ENCODE results near the gene ANO4. TPM values are rescaled to one million over a fixed set of nuclear protein-coding genes. Genes with fewer than 3 reads are reported as not detected.
"Not testable (repeated sequence)": the region's sequence is repeated elsewhere in the genome, so short reads cannot be mapped to it uniquely, and the experiment has no call there.

Gene ANO4
- total and polyA plus RNA-seq, 7 donors: 0.03 to 0.11 (median 0.03) TPM; not detected in 4

DNA sequence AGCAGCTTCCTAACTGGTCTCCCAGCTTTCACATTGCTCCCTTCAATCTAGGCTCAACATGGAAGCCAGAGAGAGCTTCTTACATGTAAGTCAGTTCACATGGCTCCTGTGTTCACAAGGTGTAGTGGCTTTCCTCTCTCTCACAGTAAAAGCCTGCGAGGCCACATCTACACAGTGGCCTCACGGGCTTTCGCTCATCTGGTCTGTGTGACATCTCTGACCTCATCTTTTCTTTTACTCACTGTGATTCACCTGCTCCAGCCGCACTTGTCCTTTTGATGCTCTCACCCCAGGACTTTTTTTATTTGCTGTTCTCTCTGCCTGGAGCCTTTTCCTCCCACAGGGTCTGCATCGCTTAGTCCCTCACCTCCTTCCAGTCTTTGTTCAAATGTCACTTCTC is 293.3 kb downstream of the ANO4 start:
- H3K4me1 ChIP-seq: no peaks in the 10 kb centered on the region
- no peak overlapping the region for H3K27ac ChIP-seq
- no peak overlapping the region for H3K4me3 ChIP-seq
- intact Hi-C loops (cut with DNase I): loop anchor here in 1 of 2 donors (10.0 kb wide), 1 partner anchor 1193 kb away; no protein-coding TSS in a partner anchor
- no peak for ATAC-seq
- H3K27me3 ChIP-seq (ENCODE audit: insufficient read depth in 3 of 3, low read length in 2 of 3): no peaks in the 10 kb centered on the region
- TF ChIP-seq, protein P1, sequence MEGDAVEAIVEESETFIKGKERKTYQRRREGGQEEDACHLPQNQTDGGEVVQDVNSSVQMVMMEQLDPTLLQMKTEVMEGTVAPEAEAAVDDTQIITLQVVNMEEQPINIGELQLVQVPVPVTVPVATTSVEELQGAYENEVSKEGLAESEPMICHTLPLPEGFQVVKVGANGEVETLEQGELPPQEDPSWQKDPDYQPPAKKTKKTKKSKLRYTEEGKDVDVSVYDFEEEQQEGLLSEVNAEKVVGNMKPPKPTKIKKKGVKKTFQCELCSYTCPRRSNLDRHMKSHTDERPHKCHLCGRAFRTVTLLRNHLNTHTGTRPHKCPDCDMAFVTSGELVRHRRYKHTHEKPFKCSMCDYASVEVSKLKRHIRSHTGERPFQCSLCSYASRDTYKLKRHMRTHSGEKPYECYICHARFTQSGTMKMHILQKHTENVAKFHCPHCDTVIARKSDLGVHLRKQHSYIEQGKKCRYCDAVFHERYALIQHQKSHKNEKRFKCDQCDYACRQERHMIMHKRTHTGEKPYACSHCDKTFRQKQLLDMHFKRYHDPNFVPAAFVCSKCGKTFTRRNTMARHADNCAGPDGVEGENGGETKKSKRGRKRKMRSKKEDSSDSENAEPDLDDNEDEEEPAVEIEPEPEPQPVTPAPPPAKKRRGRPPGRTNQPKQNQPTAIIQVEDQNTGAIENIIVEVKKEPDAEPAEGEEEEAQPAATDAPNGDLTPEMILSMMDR (IDR thresholded peaks at IDR 0.05): no peak
- DNase-seq: no peak
- H3K36me3 ChIP-seq (ENCODE audit: insufficient read depth in 1 of 2, low read depth in 1 of 2): no peaks in the 10 kb centered on the region
- WGBS, 3 donors: 82 to 93% (median 90%) methylated on average over 5 of the region's 5 CpGs
- no peaks in the 10 kb centered on the region for H3K9me3 ChIP-seq

DNA sequence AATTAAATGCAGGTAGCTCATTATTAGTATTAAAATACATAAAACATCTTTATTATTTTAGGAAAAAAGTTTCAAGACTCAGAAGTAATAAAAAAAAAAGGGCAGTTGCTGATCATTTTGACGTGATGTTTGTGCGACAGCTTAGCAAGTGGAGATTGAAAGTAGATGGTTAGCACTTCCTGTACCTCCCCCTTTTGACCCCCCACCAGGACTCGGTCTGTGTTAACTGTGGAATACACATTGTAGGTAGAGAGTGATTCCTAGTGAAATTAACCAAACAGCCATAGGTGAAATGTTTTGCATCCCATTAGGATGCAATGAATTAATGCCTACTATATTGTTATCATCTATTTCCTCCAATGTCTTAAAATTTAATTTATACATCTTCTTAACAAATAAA is 294.7 kb downstream of the ANO4 start:
- no peaks in the 10 kb centered on the region for H3K9me3 ChIP-seq
- H3K27ac ChIP-seq: no peak overlapping the region
- TF ChIP-seq, protein P1 (IDR thresholded peaks at IDR 0.05): no peak
- H3K27me3 ChIP-seq (ENCODE audit: insufficient read depth in 3 of 3, low read length in 2 of 3): no peaks in the 10 kb centered on the region
- ATAC-seq (no peak), DNase-seq (no peak)
- WGBS, 3 donors: 87 to 89% (median 87%) methylated on average over 3 of the region's 3 CpGs
- intact Hi-C loops (cut with DNase I): loop anchor here in 1 of 2 donors (10.0 kb wide), 1 partner anchor 1194 kb away; no protein-coding TSS in a partner anchor
- H3K4me1 ChIP-seq: no peaks in the 10 kb centered on the region
- H3K4me3 ChIP-seq: no peak overlapping the region
- no peaks in the 10 kb centered on the region for H3K36me3 ChIP-seq (ENCODE audit: insufficient read depth in 1 of 2, low read depth in 1 of 2)

DNA sequence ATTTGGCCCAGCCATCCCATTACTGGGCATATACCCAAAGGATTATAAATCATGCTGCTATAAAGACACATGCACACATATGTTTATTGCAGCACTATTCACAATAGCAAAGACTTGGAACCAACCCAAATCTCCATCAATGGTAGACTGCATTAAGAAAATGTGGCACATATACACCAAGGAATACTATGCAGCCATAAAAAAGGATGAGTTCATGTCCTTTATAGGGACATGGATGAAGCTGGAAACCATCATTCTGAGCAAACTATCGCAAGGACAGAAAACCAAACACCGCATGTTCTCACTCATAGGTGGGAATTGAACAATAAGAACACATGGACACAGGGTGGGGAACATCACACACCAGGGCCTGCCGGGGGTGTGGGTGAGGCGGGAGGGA is 295.6 kb downstream of the ANO4 start:
- H3K27me3 ChIP-seq (ENCODE audit: insufficient read depth in 3 of 3, low read length in 2 of 3); DNase-seq; ATAC-seq; H3K27ac ChIP-seq; H3K36me3 ChIP-seq (ENCODE audit: insufficient read depth in 1 of 2, low read depth in 1 of 2); H3K9me3 ChIP-seq; H3K4me1 ChIP-seq; intact Hi-C loops (cut with DNase I); H3K4me3 ChIP-seq: not testable (repeated sequence)
- WGBS, 3 donors: 91 to 97% (median 95%) methylated on average over 3 to 4 of the region's 4 CpGs

DNA sequence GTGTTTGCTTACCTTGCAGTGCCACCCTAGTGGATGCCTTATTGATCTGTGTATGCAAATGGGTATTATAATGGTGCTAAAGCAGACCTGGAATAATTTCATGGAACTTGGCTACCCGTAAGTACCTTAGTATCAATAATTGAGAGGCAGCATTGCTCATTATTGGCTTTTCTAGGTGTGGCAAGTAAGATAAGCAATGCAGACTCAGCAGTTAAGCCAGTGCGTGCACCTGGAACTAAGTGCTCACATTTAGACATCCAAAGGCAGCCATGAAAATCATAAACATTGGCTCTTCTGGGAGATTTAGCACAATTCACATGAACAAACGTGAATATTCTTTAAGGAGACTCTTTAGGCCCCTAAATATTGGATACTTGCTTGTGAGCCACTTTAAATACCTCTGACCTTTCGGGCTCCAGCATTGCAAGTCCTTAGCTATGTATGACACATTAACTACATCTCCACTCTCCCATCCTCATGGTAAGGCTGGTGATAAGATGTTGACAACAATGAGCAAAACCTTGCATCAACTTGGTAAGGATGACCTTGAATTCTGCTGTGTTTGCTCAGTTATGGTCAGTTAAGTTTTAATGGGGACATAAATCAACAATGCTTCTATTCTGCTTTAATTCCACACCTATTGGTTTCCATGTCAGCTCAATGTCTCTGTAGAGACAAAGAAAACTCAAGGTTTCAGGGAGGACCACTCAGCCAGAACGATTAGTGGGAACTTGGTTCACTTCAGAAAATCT is 303.4 kb downstream of the ANO4 start:
- H3K4me3 ChIP-seq: no peak overlapping the region
- 72 to 78% (median 77%) methylated on average over 5 of the region's 5 CpGs for WGBS, 3 donors
- no peak overlapping the region for H3K27ac ChIP-seq
- H3K4me1 ChIP-seq: no peaks in the 10 kb centered on the region
- H3K36me3 ChIP-seq (ENCODE audit: insufficient read depth in 1 of 2, low read depth in 1 of 2): no peaks in the 10 kb centered on the region
- H3K9me3 ChIP-seq: peaks cover 2% of the 10 kb centered on the region
- TF ChIP-seq, protein P1 (IDR thresholded peaks at IDR 0.05): no peak
- ATAC-seq (no peak), DNase-seq (no peak)
- no peaks in the 10 kb centered on the region for H3K27me3 ChIP-seq (ENCODE audit: insufficient read depth in 3 of 3, low read length in 2 of 3)
- intact Hi-C loops (cut with DNase I): no loop called here

DNA sequence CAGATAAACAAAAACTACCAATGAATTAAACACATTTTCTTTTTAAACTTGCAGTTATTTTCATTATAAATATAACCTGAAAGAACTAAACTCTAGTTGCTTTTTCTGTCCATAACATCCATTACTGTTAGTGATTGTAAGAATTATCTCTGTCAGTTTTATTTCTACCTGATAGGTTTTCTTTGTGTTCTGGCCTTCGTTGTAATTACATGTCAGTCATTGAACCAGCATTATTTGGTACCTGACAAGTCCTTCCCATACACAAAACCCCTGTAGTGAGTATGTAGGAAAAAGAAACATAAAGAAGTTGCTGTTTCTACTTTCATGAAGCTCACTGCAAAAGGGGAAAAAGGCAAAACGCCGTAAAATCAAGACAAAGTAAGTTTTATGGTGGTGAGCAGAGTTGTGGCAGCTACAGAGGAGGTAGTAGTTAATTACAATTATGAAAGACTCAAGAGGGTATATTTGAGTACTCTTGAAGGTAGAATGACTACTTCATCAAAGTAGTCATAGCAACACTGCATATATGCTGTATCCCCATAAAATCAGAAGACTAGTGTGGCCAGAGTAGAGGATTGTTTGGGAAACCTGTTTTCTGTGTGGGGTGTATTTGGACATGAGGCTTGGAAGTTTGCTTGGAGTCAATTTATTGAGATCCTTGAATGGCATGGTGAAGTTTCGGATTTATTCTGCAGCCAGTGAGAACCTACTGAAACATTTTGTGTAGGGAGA is 312.6 kb downstream of the ANO4 start:
- H3K4me1 ChIP-seq: no peaks in the 10 kb centered on the region
- TF ChIP-seq, protein P1 (IDR thresholded peaks at IDR 0.05): no peak
- H3K27ac ChIP-seq: no peak overlapping the region
- H3K36me3 ChIP-seq (ENCODE audit: insufficient read depth in 1 of 2, low read depth in 1 of 2): no peaks in the 10 kb centered on the region
- DNase-seq: no peak
- no peaks in the 10 kb centered on the region for H3K27me3 ChIP-seq (ENCODE audit: insufficient read depth in 3 of 3, low read length in 2 of 3)
- no peak overlapping the region for H3K4me3 ChIP-seq
- peaks cover 4% of the 10 kb centered on the region for H3K9me3 ChIP-seq
- 78 to 82% (median 81%) methylated on average over 4 of the region's 4 CpGs for WGBS, 3 donors
- no peak for ATAC-seq
- intact Hi-C loops (cut with DNase I): no loop called here
